ENCODE measurements around the gene GDA. TPM values are rescaled to one million over a fixed set of nuclear protein-coding genes. Genes with fewer than 3 reads are reported as not detected.
"Not testable (repeated sequence)": the region's sequence is repeated elsewhere in the genome, so short reads cannot be mapped to it uniquely, and the experiment has no call there.

Gene GDA
- total RNA-seq, 1 experiment from 2014 or later: not detected

GRCh38 chr9:72256931-72257330 lies 107.7 kb downstream of the GDA start:
- Histone ChIP-seq H3K27ac (ENCODE audit: low read length) (no peak overlapping the region), H3K9ac (ENCODE audit: low read length) (no peak overlapping the region), H3K27me3 (ENCODE audit: low read length) (no peaks in the 10 kb centered on the region), H3K9me3 (ENCODE audit: low read length) (no peaks in the 10 kb centered on the region), H2AFZ (ENCODE audit: low read length) (no peak overlapping the region), H3K4me2 (ENCODE audit: low read depth, low read length, poor library complexity, severe bottlenecking) (no peak overlapping the region), H3K36me3 (ENCODE audit: insufficient read depth, low read length) (no peaks in the 10 kb centered on the region), H3K4me1 (ENCODE audit: low read length) (no peaks in the 10 kb centered on the region), H3K79me2 (ENCODE audit: low read length) (no peaks in the 10 kb centered on the region), H4K20me1 (ENCODE audit: insufficient read depth, low read depth, low read length) (no peaks in the 10 kb centered on the region), H3K4me3 (ENCODE audit: low read length) (no peak overlapping the region), H3K9me2 (replicated peaks; ENCODE audit: insufficient read depth, low read length) (no peaks in the 10 kb centered on the region; the same call in 1 of the 2 replicates)
- no peak for DNase-seq

DNA sequence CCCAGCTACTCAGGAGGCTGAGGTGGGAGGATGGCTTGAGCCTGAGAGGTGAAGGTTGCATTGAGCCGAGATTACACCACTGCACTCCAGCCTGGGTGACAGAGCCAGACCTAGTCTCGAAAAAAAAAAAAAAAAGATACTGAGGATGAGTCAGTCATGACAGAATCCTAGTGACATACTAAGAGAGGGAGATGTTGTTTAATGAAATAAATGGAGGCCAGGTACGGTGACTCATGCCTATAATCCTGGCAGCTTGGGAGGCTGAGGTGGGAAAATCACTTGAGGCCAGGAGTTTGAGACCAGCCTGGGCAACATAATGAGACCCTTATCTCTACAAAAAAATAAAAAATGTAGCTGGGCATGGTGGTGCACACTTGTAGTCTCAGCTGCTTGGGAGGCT lies 108.6 kb downstream of the GDA start:
- Histone ChIP-seq H3K79me2 (ENCODE audit: low read length) (no peaks in the 10 kb centered on the region), H3K4me3 (ENCODE audit: low read length) (no peak overlapping the region), H3K4me1 (ENCODE audit: low read length) (no peaks in the 10 kb centered on the region), H3K4me2 (ENCODE audit: low read depth, low read length, poor library complexity, severe bottlenecking) (no peak overlapping the region), H2AFZ (ENCODE audit: low read length) (no peak overlapping the region), H3K27ac (ENCODE audit: low read length) (no peak overlapping the region), H3K9ac (ENCODE audit: low read length) (no peak overlapping the region), H4K20me1 (ENCODE audit: insufficient read depth, low read depth, low read length) (no peaks in the 10 kb centered on the region), H3K9me2 (replicated peaks; ENCODE audit: insufficient read depth, low read length) (no peaks in the 10 kb centered on the region; the same call in 1 of the 2 replicates), H3K36me3 (ENCODE audit: insufficient read depth, low read length) (no peaks in the 10 kb centered on the region), H3K27me3 (ENCODE audit: low read length) (no peaks in the 10 kb centered on the region), H3K9me3 (ENCODE audit: low read length) (no peaks in the 10 kb centered on the region)
- no peak for DNase-seq

- H3K9me3 ChIP-seq (ENCODE audit: low read length): no peaks in the 10 kb centered on the region
- no peak overlapping the region for H3K9ac ChIP-seq (ENCODE audit: low read length)
- no peak overlapping the region for H3K27ac ChIP-seq (ENCODE audit: low read length)
- no peaks in the 10 kb centered on the region for H3K79me2 ChIP-seq (ENCODE audit: low read length)
- H3K4me3 ChIP-seq (ENCODE audit: low read length): no peak overlapping the region
- H3K27me3 ChIP-seq (ENCODE audit: low read length): no peaks in the 10 kb centered on the region
- H3K9me2 ChIP-seq (replicated peaks; ENCODE audit: insufficient read depth, low read length): no peaks in the 10 kb centered on the region
- no peaks in the 10 kb centered on the region for H3K4me1 ChIP-seq (ENCODE audit: low read length)
- H2AFZ ChIP-seq (ENCODE audit: low read length): no peak overlapping the region
- no peaks in the 10 kb centered on the region for H3K36me3 ChIP-seq (ENCODE audit: insufficient read depth, low read length)
- no peak for DNase-seq
- no peaks in the 10 kb centered on the region for H4K20me1 ChIP-seq (ENCODE audit: insufficient read depth, low read depth, low read length)
- H3K4me2 ChIP-seq (ENCODE audit: low read depth, low read length, poor library complexity, severe bottlenecking): no peak overlapping the region
These were observed 112.8 kb downstream of the GDA start for GRCh38 chr9:72262063-72262462.

- H4K20me1 ChIP-seq (ENCODE audit: insufficient read depth, low read depth, low read length): no peaks in the 10 kb centered on the region
- H2AFZ ChIP-seq (ENCODE audit: low read length): no peak overlapping the region
- no peaks in the 10 kb centered on the region for H3K9me3 ChIP-seq (ENCODE audit: low read length)
- no peaks in the 10 kb centered on the region for H3K4me1 ChIP-seq (ENCODE audit: low read length)
- no peak for DNase-seq
- H3K4me2 ChIP-seq (ENCODE audit: low read depth, low read length, poor library complexity, severe bottlenecking): no peak overlapping the region
- H3K79me2 ChIP-seq (ENCODE audit: low read length): no peaks in the 10 kb centered on the region
- no peak overlapping the region for H3K9ac ChIP-seq (ENCODE audit: low read length)
- H3K9me2 ChIP-seq (replicated peaks; ENCODE audit: insufficient read depth, low read length): no peaks in the 10 kb centered on the region
- no peaks in the 10 kb centered on the region for H3K36me3 ChIP-seq (ENCODE audit: insufficient read depth, low read length)
- no peak overlapping the region for H3K27ac ChIP-seq (ENCODE audit: low read length)
- H3K27me3 ChIP-seq (ENCODE audit: low read length): no peaks in the 10 kb centered on the region
- H3K4me3 ChIP-seq (ENCODE audit: low read length): no peak overlapping the region
These were observed 114.3 kb downstream of the GDA start for GRCh38 chr9:72263572-72263971.

DNA sequence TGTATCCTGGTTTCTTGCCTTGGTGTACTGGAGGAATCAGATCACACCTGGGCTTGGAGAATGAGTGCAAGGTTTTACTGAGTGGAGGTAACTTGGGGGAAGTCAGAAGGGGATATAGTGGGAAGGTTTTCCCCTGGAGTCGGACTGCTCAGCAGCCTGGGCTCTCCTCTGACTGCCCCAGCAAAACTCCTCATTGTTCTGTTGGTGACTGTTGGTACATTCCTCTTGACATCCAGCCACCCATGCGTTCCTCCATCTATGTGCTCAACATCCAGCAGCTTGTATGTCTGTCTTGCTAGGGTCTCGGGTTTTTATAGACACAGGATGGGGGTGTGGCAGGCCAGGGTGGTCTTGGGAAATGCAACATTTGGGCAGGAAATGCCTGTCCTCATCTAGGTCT lies 119.7 kb downstream of the GDA start:
- no peak overlapping the region for H3K4me2 ChIP-seq (ENCODE audit: low read depth, low read length, poor library complexity, severe bottlenecking)
- DNase-seq: no peak
- H3K36me3 ChIP-seq (ENCODE audit: insufficient read depth, low read length): no peaks in the 10 kb centered on the region
- H3K4me1 ChIP-seq (ENCODE audit: low read length): no peaks in the 10 kb centered on the region
- H3K9me2 ChIP-seq (replicated peaks; ENCODE audit: insufficient read depth, low read length): no peaks in the 10 kb centered on the region
- no peaks in the 10 kb centered on the region for H3K79me2 ChIP-seq (ENCODE audit: low read length)
- H3K9me3 ChIP-seq (ENCODE audit: low read length): no peaks in the 10 kb centered on the region
- no peaks in the 10 kb centered on the region for H3K27me3 ChIP-seq (ENCODE audit: low read length)
- no peak overlapping the region for H3K27ac ChIP-seq (ENCODE audit: low read length)
- no peaks in the 10 kb centered on the region for H4K20me1 ChIP-seq (ENCODE audit: insufficient read depth, low read depth, low read length)
- H3K4me3 ChIP-seq (ENCODE audit: low read length): no peak overlapping the region
- H3K9ac ChIP-seq (ENCODE audit: low read length): no peak overlapping the region
- H2AFZ ChIP-seq (ENCODE audit: low read length): no peak overlapping the region

DNA sequence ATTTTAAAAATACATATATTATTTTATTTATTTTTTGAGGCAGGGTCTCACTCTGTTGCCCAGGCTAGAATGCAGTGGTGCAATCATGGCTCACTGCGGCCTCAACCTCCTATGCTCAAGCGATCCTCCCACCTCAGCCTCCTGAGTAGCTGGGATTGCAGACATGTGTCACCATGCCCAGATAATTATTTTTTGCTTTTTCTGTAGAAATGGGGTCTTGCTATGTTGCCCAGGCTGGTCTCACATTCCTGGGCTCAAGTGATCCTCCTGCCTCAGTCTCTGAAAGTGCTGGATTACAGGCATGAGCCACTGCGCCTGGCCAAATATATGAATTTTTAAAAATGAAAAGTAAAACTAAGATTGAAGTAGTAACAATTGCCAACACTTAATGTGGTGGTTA lies 121.1 kb downstream of the GDA start:
- not testable (repeated sequence) for H3K79me2 ChIP-seq (ENCODE audit: low read length); H3K9me2 ChIP-seq (replicated peaks; ENCODE audit: insufficient read depth, low read length); H3K27ac ChIP-seq (ENCODE audit: low read length); H3K4me3 ChIP-seq (ENCODE audit: low read length); H2AFZ ChIP-seq (ENCODE audit: low read length); H3K9ac ChIP-seq (ENCODE audit: low read length); DNase-seq; H3K4me1 ChIP-seq (ENCODE audit: low read length); H3K27me3 ChIP-seq (ENCODE audit: low read length); H3K36me3 ChIP-seq (ENCODE audit: insufficient read depth, low read length); H3K4me2 ChIP-seq (ENCODE audit: low read depth, low read length, poor library complexity, severe bottlenecking); H4K20me1 ChIP-seq (ENCODE audit: insufficient read depth, low read depth, low read length); H3K9me3 ChIP-seq (ENCODE audit: low read length)

DNA sequence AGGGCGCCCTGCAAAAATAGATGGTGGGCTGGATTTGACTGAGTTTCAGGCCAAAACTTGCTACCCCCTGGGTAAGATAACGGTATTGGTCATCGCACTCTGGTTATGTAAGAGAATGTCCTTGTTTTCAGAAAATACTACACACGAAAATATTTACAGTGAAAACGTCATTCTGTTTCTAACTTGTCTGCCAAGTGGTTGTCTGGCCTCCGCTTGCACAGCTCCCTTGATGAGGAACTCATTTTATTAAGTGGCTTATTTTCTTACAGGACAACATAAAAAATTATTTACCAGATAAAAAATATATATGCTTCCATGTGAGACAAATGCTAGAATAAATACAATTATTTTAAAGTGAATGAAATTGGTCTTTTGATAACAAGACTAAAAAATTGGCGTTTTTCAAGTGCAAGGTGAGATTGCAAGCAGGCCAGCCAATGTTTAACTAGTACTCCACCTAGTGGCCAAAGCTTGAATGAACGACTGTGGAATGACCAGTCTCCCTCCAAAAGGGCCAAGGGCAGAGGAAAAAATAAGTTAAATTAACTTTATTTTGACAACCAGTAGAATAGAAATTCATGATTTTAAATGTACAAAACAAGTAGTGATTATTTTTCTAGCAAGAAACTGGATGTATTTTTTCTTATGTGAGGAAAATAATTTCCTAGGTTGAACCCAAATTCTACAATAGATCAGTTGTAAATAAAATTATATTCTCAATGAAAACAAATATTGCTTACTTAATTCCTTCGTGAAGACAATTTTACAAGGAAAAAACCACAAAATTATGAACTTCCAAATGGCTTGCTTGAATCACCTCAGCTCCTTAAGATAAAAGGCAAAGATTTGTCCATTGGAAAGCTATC lies 122.6 kb downstream of the GDA start:
- peaks cover 4% of the 10 kb centered on the region; the same call in 1 of the 2 replicates for H3K4me1 ChIP-seq (ENCODE audit: low read length)
- H4K20me1 ChIP-seq (ENCODE audit: insufficient read depth, low read depth, low read length): no peaks in the 10 kb centered on the region
- no peak overlapping the region for H3K9ac ChIP-seq (ENCODE audit: low read length)
- no peak overlapping the region for H3K4me2 ChIP-seq (ENCODE audit: low read depth, low read length, poor library complexity, severe bottlenecking)
- H3K79me2 ChIP-seq (ENCODE audit: low read length): no peaks in the 10 kb centered on the region
- H3K9me2 ChIP-seq (replicated peaks; ENCODE audit: insufficient read depth, low read length): no peaks in the 10 kb centered on the region
- H3K27ac ChIP-seq (ENCODE audit: low read length): no peak overlapping the region
- H3K9me3 ChIP-seq (ENCODE audit: low read length): no peaks in the 10 kb centered on the region
- H3K4me3 ChIP-seq (ENCODE audit: low read length): no peak overlapping the region
- no peak overlapping the region for H2AFZ ChIP-seq (ENCODE audit: low read length)
- no peaks in the 10 kb centered on the region for H3K27me3 ChIP-seq (ENCODE audit: low read length)
- no peaks in the 10 kb centered on the region for H3K36me3 ChIP-seq (ENCODE audit: insufficient read depth, low read length)
- DNase-seq: peak; percentile 83

DNA sequence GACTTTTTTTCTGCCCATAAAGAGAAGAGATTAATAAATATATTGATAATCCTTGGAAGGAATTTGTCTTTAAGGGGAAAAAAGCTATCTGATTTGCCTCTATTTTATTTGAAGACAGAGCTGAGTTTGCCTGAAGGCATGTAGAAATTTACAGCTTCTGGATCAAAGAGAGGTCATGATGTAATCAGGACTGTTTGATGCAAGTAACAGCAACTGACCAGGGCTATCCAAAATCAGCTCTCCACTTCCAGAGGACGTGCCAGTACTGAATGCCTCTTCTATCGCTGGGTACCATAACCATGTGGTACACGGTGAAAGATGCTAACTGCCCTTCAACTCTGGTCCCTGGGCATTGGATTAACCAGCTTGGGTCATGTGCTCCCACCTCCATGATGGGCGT lies 125.2 kb downstream of the GDA start:
- Histone ChIP-seq H3K27me3 (ENCODE audit: low read length) (no peaks in the 10 kb centered on the region), H3K9me3 (ENCODE audit: low read length) (no peaks in the 10 kb centered on the region), H2AFZ (ENCODE audit: low read length) (no peak overlapping the region), H3K9ac (ENCODE audit: low read length) (no peak overlapping the region), H4K20me1 (ENCODE audit: insufficient read depth, low read depth, low read length) (no peaks in the 10 kb centered on the region), H3K4me2 (ENCODE audit: low read depth, low read length, poor library complexity, severe bottlenecking) (no peak overlapping the region), H3K4me3 (ENCODE audit: low read length) (no peak overlapping the region), H3K4me1 (ENCODE audit: low read length) (peaks cover 4% of the 10 kb centered on the region; the same call in 1 of the 2 replicates), H3K36me3 (ENCODE audit: insufficient read depth, low read length) (no peaks in the 10 kb centered on the region), H3K9me2 (replicated peaks; ENCODE audit: insufficient read depth, low read length) (no peaks in the 10 kb centered on the region), H3K79me2 (ENCODE audit: low read length) (no peaks in the 10 kb centered on the region), H3K27ac (ENCODE audit: low read length) (no peak overlapping the region)
- no peak for DNase-seq

Data from Karpas-422 (cell line).